ENCODE results near the gene PLCB4.

DNA sequence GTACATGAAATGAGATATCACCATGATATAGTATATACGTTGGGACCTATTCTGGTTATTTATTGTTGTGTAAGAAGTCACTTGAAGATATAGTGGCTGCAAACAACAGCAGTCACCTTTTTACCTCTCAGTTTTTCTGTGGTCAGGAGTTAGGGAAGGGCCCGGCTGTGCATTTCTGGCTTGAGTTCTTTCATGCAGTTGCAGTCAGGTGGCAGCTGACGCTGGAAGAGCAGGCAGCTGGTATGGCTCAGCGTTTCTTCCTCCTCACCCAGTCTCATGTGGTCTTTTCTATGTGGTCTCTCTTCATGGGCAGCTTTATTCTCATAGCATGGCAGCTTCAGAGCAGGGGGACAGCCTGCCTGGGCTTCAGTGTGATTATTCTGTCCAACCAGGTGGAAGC is 154.4 kb downstream of the PLCB4 start:
- TF ChIP-seq CTCF (conservative IDR thresholded peaks at IDR 0.05; ENCODE audit: low read length) = no peak
- no peak for TF ChIP-seq EZH2phosphoT487 (IDR thresholded peaks at IDR 0.05; ENCODE audit: borderline replicate concordance)
